GM19099 (cell line): ENCODE data around the gene CHRDL2.

Experiments used
- POLR2A ChIP-seq: IDR thresholded peaks from 3 replicates; pipeline ENCODE4 v1.6.1; 2011; ENCODE audit warnings: low read depth; ENCODE audit not compliant: insufficient read length; ENCODE audit errors: extremely low read depth

CHRDL2 gene

DNA sequence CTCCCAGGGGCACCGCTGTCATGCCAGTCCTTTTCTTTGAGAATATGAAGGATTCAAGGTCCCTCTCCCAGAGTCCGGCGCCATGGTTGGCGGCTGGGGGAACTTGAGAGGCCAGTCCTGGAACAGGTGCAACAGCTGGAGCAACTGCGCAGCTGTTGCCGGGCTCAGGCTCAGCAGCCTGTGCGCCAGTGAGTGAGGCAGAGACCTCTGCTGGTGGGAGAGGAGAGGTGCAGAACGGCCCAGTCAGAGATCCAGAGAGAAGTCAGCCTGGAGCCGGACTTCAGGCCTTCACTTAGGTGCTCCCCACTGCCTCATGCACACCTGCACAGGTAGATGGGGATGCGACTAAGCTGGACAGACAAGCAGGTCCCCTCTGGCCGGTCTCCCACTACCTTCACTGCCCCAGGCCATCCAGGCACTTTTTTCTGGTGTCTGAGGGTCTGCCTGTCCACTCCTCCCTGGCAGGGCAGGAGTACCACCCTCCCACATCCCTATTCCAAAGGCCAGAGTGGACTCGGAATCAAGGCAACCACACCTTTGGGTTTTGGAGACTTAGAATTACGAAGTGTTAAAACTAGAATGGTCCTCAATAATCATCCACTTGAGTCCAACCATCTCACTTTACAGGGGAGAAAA, 4.6 kb downstream of the CHRDL2 start:
- TF ChIP-seq POLR2A: no peak

DNA sequence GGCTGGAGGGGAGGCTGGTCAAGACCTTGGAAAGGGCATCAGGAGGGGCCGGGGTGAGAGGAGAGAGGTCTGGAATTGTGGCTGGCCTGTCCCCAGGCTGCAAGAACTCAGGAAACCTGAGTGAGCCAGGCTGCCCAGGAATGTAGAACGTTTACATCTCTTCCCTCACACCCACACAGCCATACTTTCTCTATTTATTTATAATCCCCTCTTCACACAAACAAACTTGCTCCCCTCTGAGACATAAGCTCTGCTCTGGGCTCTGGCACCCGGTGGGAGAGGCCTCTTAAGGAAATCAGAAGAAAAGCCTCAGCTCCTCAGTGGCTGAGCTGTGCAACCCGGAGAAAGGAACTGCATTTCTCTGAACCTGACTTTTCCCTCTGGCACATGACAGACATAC, 5.5 kb downstream of the CHRDL2 start:
- no peak for TF ChIP-seq POLR2A

DNA sequence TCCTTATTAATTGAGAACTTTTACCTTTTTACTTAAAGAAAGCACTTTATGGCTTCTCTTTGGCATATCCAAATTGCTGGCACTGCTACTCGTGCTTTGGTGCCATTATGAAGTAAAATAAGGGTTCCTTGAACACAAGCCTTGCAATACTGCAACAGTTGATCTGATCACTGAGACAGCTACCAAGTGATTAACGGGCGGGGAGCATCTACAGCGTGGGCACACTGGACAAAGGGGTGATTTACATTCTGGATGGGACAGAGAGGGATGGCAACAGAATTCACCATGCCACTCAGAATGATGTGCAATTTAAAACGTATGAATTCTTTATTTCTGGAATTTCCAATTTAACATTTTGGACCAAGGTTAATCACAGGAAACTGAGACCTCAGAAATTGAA, 7.7 kb downstream of the CHRDL2 start:
- TF ChIP-seq POLR2A: no peak

DNA sequence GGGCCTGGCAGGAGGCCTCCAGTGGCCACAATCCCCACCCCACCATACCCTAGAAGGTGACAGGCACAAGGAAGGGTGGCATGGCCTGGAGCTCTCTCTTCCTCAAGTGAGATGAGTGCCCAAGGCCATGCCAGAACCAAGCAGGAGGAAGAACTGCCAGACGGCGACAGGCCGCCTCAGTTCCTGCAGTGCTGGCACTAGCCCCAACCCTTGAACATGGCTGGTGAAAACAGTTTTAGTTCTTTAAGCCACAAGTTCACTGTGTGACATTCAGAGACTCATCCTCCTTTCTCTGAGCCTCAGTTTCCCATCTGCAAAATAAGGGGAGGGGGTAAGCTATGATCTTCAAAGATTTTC, 9.8 kb downstream of the CHRDL2 start:
- TF ChIP-seq POLR2A: no peak

DNA sequence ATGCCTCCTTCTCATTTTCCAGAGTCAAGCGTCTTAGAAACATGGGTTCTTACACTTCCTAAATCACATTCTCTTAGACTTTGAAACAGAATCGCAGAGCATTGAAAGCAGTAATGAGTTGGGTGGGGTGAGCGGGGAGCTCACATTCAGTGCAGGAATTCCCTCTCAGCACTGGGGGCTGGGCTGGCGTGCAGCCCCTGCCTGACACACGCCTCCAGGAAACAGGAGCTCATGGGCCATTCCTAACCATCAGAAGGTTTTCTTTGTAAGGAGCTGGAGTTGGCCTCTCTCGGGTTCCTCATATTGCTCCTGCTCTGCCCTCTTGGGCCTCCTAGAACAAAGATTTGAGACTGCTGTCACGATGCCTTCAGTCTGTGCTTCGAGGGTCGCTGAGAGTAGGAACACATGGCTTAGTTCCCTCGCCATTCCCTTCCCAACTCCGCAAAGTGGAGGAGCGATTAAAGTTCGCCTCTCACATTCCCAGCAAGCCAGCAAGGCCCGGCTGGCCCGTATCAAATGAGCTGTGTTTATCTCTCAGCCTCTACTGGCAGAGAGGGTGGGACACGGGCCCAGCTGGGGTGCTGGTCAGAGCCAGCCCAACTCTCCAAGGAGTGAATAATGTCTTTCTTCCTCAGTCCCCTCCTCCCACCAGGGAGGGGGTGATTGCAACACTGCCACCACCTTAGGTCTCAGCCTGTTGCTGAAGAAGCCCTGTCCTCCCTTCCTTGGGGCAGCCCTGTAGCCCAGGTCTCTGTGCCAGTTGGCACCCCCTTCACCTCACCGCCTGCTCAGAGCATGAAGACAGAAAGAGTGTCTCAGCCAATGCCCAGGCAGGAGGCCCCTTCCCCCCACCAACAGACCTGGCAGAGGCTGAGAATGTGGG, 10.4 kb downstream of the CHRDL2 start:
- no peak for TF ChIP-seq POLR2A

DNA sequence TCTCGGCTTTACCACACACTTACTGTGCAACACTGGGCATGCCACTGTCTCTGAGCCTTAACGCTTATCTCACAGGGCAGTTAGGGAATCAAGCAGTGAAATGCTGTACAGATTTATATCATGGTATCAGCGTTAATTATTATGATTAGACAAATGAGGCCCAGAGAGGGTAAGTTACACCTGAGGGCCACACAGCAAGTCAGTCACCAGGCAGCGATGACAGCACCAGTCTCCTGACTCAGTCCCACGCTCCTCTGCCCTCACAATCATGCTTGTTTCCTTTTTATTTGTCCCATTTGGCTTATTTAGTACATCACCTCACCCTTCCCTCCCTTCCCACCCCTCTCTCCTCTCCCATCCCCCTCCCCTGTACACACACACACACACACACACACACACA, 12.2 kb downstream of the CHRDL2 start:
- TF ChIP-seq POLR2A: no peak

DNA sequence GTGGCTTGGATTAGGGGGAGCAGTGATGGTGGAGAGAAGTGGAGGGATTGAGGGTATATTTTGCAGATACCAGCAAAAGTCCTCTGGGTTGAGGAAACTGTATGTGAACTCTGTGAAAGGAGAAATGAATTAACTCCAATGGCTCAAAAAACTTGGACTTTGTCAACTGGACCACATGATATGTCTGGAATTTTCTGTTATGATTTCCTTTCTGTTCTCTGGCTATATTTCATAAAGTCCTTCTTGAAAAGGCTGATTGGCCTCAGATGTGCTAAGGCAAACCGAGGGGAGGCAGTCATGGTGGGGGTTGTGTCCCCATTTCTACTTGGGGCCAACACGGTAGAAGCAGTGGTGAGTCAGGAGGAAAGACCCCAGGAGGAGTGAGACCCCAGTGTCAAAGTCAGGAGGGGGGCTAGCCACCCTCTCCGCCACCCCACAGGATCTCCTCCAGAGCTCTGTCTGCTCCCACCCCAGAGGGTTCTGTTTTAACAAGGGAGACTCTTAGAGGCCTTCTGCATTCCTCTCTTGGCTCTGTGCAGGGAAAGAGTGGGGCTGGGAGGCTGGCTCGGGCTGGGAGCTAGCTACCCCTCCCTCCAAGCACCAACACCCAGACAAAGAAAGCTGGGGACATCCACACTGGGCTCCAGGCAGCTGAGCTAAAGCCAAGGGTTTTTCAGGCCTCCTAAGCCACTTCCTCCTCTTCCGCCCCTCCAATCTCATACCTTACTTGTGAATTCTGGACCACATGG, 13.8 kb downstream of the CHRDL2 start:
- TF ChIP-seq POLR2A: no peak

DNA sequence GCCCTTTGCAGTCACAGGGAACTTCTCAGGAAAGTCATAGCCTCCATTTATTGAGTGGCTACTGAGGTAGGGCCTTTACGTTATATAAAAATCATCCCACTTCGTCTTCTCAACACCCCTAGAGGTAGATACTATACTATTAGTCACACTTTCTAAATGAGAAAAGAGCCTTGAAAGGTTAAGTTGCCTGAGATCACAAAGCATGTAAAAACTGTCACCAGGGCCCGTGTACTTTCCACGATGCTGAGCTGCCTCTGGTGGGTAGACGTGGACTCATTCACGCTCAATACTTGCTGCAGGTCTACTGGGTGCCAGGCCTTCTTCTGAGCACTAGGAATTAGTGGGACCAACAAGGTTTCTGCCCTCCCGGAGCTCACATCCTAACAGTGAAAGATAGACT, 16.3 kb downstream of the CHRDL2 start:
- TF ChIP-seq POLR2A: no peak

DNA sequence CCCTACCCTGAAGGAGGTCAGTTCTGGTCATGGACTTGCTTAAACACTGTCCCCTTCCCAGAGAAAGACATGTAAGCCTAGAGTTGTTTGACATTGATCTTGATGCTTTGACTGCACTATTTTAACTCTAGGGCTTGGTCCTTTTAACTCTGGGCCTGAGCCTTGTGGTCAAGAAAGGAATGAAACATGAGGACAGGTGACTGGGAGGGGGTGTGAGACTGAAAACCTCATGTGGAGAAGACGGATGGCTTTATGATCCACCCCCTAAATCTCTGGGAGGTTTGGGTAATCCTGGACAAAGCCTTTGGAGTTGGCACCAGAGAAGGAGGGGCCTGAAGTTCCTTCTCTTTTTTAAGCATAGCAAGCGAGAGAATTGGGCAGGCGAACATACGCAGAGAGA, 17.5 kb downstream of the CHRDL2 start:
- TF ChIP-seq POLR2A: no peak

DNA sequence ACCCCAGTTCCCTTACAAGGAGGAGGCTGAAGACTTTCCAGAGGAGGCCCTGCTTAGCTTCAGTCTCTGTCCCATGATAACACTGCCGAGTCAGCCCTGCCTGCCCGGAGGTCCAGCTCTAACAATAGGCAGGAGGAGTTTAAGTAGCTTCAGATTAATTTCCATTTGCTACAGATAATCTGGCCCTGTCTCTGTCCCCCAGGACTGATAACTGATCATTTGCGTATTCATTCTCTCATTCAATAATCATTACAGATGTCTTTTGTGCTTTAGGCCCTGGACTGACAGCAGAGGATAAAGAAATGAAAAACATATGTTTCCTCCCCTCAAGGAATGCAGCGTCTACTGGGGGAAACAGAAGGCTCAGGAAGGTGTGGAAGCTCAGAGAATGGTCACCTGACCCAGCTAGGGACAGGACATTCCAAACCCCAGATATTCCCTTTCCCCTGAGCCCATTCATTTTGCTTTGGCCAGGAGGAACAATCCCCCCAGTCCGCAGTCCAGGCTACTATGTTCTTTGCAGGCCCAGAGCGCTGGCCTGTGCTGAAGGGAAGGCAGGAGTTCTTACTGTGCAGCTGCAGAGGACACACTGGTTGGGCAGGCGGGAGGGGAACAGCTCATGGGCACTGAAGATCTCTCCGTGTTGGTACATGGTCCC, 20.8 kb downstream of the CHRDL2 start:
- no peak for TF ChIP-seq POLR2A

DNA sequence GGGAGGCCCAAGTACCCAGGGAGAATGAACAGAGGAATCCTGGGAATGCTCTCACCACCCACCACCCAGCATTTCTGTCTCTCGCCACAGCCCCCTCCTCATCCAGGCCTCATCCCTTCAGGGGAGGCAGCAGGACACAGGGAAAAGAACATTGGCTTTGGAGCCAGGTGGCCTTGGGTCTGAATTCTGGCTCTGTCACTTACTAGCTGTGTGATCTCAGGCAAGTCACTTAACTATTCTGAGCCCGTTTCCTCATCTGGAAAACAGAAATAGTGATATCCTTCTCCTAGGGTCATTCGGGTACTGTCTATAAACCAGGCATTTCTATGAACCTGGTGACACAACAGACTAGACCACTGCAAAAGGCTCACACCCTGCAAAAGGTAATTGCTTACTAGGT, 22.1 kb downstream of the CHRDL2 start:
- no peak for TF ChIP-seq POLR2A

DNA sequence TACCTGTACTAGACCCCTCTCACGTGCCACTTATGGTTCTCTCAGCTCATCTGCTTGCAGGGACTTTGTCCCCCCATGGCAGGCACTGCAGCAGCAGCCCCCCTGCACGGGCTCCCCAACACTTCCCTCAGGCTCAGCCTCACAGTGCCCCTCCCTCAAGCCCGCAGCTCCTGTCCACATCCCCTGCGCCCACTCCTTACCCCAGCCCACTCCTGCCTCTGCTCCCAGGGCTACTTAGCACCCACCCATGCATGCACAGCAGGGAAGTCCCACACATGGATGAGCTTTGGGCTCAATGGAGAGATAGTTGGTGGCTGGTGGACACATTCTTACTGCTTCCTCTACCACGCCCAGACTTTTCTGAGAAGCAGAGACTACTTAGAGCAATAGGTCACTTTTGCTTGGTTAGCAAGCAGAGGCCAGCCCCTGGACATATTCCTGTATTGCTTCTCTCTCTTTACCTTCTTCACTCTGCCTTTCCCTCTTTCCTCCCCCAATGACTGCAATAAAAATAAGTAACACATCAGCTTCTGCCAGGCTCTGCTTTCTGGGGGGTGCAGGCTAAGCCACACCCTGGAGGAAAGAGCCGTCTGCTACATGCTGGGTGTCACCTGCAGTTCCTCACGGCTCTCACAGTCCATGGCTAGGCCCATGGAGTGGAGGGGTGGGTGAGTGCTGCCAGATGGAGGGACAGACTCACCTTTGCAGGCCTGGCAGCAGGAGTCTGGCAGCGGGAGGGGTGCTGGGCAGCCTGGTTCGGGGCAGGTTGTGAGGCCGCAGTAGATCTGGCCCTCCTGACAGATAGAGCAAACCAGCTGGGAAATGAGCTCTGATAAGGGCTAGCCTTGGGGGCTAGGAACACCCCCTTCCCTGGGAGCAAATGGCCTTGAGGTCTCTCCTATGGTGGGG, 23.4 kb downstream of the CHRDL2 start:
- TF ChIP-seq POLR2A: no peak

DNA sequence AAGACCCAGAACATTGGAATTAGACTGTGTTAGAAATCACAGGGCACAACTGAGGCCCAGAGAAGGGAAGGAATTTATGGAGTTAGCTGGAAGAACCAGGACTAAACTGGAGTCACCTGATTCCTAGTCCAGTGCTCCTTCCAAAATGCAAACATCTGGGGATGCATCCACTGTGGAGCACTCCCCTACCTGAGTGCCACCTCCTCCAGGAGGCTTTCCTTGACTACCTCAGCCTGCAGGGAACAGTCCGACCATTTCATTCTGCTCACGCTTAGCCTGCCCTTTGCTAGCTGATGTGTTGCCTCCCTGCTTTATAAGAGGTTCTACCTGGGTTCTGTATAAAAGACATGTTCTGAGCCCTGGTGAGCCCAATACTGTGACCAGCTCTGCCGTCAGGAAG, 24.0 kb downstream of the CHRDL2 start:
- TF ChIP-seq POLR2A: no peak

DNA sequence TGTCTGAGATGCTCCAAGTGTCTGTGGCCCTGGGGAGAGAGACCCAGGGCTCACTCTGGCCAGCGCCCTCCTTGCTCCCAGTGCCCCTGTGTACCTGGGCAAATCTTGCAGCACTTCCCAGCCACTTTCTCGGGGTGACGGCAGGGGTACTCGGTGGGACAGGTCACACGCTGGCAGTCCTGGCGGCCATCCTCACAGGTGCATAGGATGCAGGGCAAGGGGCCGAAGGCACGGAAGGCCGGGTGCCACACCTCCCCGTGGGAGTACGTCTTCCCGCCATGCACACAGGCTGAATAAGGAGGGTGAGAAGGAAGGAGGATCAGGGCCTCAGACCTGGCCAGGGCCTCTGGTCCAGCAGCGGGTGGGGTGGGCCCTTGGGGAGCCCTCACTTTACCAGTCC, 28.0 kb downstream of the CHRDL2 start:
- TF ChIP-seq POLR2A: no peak
